ENCODE results near the gene CADM1.

Gene CADM1

GRCh38 chr11:115184901-115185300, 319.3 kb downstream of the CADM1 start:
- no peak overlapping the region for H3K27ac ChIP-seq
- H3K36me3 ChIP-seq (ENCODE audit: insufficient read depth, low read length): no peaks in the 10 kb centered on the region
- H3K4me3 ChIP-seq: no peak overlapping the region
- H3K9me3 ChIP-seq (ENCODE audit: low read depth, low read length): no peaks in the 10 kb centered on the region
- H3K9ac ChIP-seq (ENCODE audit: insufficient read length): no peak overlapping the region
- TF ChIP-seq EZH2 (IDR thresholded peaks at IDR 0.05) (no peak), FOXP2 (optimal IDR thresholded peaks at IDR 0.05; ENCODE audit: control extremely low read depth, extremely low read length, insufficient read depth) (no peak), POLR2AphosphoS5 (IDR thresholded peaks at IDR 0.05; ENCODE audit: borderline replicate concordance, low read depth, low read length) (no peak)
- no peak for DNase-seq (ENCODE audit: low read depth, low spot score)

- no peak for DNase-seq (ENCODE audit: low read depth, low spot score)
- Histone ChIP-seq H3K27ac (no peak overlapping the region), H3K9me3 (ENCODE audit: low read depth, low read length) (no peaks in the 10 kb centered on the region), H3K4me3 (no peak overlapping the region), H3K9ac (ENCODE audit: insufficient read length) (no peak overlapping the region), H3K36me3 (ENCODE audit: insufficient read depth, low read length) (no peaks in the 10 kb centered on the region)
- TF ChIP-seq EZH2 (IDR thresholded peaks at IDR 0.05): no peak
- no peak for TF ChIP-seq FOXP2 (optimal IDR thresholded peaks at IDR 0.05; ENCODE audit: control extremely low read depth, extremely low read length, insufficient read depth)
- no peak for TF ChIP-seq POLR2AphosphoS5 (IDR thresholded peaks at IDR 0.05; ENCODE audit: borderline replicate concordance, low read depth, low read length)
These were observed 320.4 kb downstream of the CADM1 start for GRCh38 chr11:115183830-115184229.

DNA sequence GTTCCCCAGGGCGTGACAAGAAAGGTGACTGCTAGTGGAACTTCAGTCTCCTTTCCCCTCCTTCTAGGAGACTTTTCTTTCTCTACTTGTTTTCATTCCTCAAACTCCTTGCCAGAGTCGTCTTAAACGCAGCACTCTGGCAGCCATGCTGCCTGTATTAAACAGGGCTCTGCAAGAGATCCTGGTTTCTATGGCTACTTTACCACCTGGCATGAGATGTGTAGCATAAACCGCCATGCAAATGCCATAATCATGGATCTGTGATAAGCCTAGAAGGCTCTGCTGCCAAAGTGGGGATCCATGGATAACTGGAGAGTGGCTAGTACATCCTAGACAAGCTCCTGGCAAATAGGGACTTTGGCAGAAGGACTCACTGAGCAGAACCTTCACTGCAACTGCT, 321.1 kb downstream of the CADM1 start:
- Histone ChIP-seq H3K36me3 (ENCODE audit: insufficient read depth, low read length) (no peaks in the 10 kb centered on the region), H3K9me3 (ENCODE audit: low read depth, low read length) (no peaks in the 10 kb centered on the region), H3K9ac (ENCODE audit: insufficient read length) (no peak overlapping the region), H3K4me3 (no peak overlapping the region), H3K27ac (no peak overlapping the region)
- no peak for DNase-seq (ENCODE audit: low read depth, low spot score)
- TF ChIP-seq EZH2 (IDR thresholded peaks at IDR 0.05): no peak
- TF ChIP-seq POLR2AphosphoS5 (IDR thresholded peaks at IDR 0.05; ENCODE audit: borderline replicate concordance, low read depth, low read length): no peak
- no peak for TF ChIP-seq FOXP2 (optimal IDR thresholded peaks at IDR 0.05; ENCODE audit: control extremely low read depth, extremely low read length, insufficient read depth)

GRCh38 chr11:115182282-115182955, 321.8 kb downstream of the CADM1 start:
- H3K36me3 ChIP-seq (ENCODE audit: insufficient read depth, low read length): no peaks in the 10 kb centered on the region
- TF ChIP-seq POLR2AphosphoS5 (IDR thresholded peaks at IDR 0.05; ENCODE audit: borderline replicate concordance, low read depth, low read length): no peak
- no peak for TF ChIP-seq FOXP2 (optimal IDR thresholded peaks at IDR 0.05; ENCODE audit: control extremely low read depth, extremely low read length, insufficient read depth)
- TF ChIP-seq EZH2 (IDR thresholded peaks at IDR 0.05): no peak

GRCh38 chr11:115181538-115181937, 322.7 kb downstream of the CADM1 start:
- no peak overlapping the region for H3K27ac ChIP-seq
- no peak for DNase-seq (ENCODE audit: low read depth, low spot score)
- no peaks in the 10 kb centered on the region for H3K36me3 ChIP-seq (ENCODE audit: insufficient read depth, low read length)

More at GRCh38 chr11:115182282-115182955, 321.8 kb downstream of the CADM1 start:
- DNase-seq (ENCODE audit: low read depth, low spot score): no peak
- H3K9me3 ChIP-seq (ENCODE audit: low read depth, low read length): no peaks in the 10 kb centered on the region
- H3K9ac ChIP-seq (ENCODE audit: insufficient read length): no peak overlapping the region
- no peak overlapping the region for H3K4me3 ChIP-seq
- H3K27ac ChIP-seq: no peak overlapping the region

GRCh38 chr11:115180272-115180671, 323.9 kb downstream of the CADM1 start:
- no peak overlapping the region for H3K9ac ChIP-seq (ENCODE audit: insufficient read length)

More at GRCh38 chr11:115181538-115181937, 322.7 kb downstream of the CADM1 start:
- no peak overlapping the region for H3K4me3 ChIP-seq
- no peak overlapping the region for H3K9ac ChIP-seq (ENCODE audit: insufficient read length)
- TF ChIP-seq POLR2AphosphoS5 (IDR thresholded peaks at IDR 0.05; ENCODE audit: borderline replicate concordance, low read depth, low read length): no peak
- TF ChIP-seq EZH2 (IDR thresholded peaks at IDR 0.05): no peak
- no peak for TF ChIP-seq FOXP2 (optimal IDR thresholded peaks at IDR 0.05; ENCODE audit: control extremely low read depth, extremely low read length, insufficient read depth)
- no peaks in the 10 kb centered on the region for H3K9me3 ChIP-seq (ENCODE audit: low read depth, low read length)

DNA sequence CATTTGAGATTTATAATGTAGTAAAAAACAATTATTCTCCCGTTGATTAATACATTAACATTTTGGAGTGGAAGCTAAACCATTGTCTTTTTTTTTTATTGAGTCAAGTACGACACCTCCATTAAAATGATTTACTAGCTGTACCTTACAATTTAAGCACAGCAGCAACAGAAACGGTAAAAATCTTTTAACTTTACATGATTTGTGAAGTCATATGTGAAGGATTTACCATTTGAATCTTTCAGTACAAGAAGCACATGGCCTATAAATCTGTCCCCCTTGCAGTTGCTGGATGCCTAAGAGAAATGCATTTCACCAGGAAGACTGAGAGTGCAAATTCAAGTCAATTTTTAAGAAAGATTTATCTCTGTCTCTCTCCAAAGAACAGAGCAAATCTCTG, 324.6 kb downstream of the CADM1 start:
- H3K4me3 ChIP-seq: no peak overlapping the region
- no peak overlapping the region for H3K9ac ChIP-seq (ENCODE audit: insufficient read length)
- no peak overlapping the region for H3K27ac ChIP-seq
- no peaks in the 10 kb centered on the region for H3K9me3 ChIP-seq (ENCODE audit: low read depth, low read length)
- no peaks in the 10 kb centered on the region for H3K36me3 ChIP-seq (ENCODE audit: insufficient read depth, low read length)
- no peak for DNase-seq (ENCODE audit: low read depth, low spot score)
- TF ChIP-seq EZH2 (IDR thresholded peaks at IDR 0.05): no peak
- no peak for TF ChIP-seq POLR2AphosphoS5 (IDR thresholded peaks at IDR 0.05; ENCODE audit: borderline replicate concordance, low read depth, low read length)
- TF ChIP-seq FOXP2 (optimal IDR thresholded peaks at IDR 0.05; ENCODE audit: control extremely low read depth, extremely low read length, insufficient read depth): no peak

More at GRCh38 chr11:115180272-115180671, 323.9 kb downstream of the CADM1 start:
- Histone ChIP-seq H3K36me3 (ENCODE audit: insufficient read depth, low read length) (no peaks in the 10 kb centered on the region), H3K9me3 (ENCODE audit: low read depth, low read length) (no peaks in the 10 kb centered on the region), H3K27ac (no peak overlapping the region), H3K4me3 (no peak overlapping the region)
- TF ChIP-seq EZH2 (IDR thresholded peaks at IDR 0.05): no peak
- TF ChIP-seq FOXP2 (optimal IDR thresholded peaks at IDR 0.05; ENCODE audit: control extremely low read depth, extremely low read length, insufficient read depth): no peak
- no peak for TF ChIP-seq POLR2AphosphoS5 (IDR thresholded peaks at IDR 0.05; ENCODE audit: borderline replicate concordance, low read depth, low read length)
- DNase-seq (ENCODE audit: low read depth, low spot score): no peak

DNA sequence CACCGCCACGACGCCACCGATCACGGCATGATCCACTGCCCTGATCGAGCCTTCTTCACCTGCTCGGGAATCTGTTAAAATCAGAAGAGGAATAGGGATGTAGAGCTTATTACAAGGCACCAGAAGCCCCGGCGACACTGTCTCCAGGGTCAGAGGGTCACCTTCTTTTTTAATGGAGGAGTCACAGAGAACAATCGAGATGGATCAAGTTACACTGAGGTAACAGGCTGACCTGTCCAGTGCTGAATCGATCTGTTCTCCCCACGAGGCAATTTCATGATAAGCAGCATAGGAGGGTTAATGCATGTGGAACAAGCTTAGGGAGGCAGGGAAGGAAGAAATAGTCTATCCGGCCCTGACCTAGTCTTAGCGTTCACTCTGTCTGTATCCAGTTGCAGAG, 325.5 kb downstream of the CADM1 start:
- no peak for DNase-seq (ENCODE audit: low read depth, low spot score)
- no peak overlapping the region for H3K27ac ChIP-seq
- no peak overlapping the region for H3K9ac ChIP-seq (ENCODE audit: insufficient read length)
- H3K36me3 ChIP-seq (ENCODE audit: insufficient read depth, low read length): no peaks in the 10 kb centered on the region
- no peaks in the 10 kb centered on the region for H3K9me3 ChIP-seq (ENCODE audit: low read depth, low read length)
- TF ChIP-seq FOXP2 (optimal IDR thresholded peaks at IDR 0.05; ENCODE audit: control extremely low read depth, extremely low read length, insufficient read depth): no peak
- no peak for TF ChIP-seq EZH2 (IDR thresholded peaks at IDR 0.05)
- no peak for TF ChIP-seq POLR2AphosphoS5 (IDR thresholded peaks at IDR 0.05; ENCODE audit: borderline replicate concordance, low read depth, low read length)
- no peak overlapping the region for H3K4me3 ChIP-seq

- H3K36me3 ChIP-seq (ENCODE audit: insufficient read depth, low read length): no peaks in the 10 kb centered on the region
- DNase-seq (ENCODE audit: low read depth, low spot score): no peak
- H3K27ac ChIP-seq: no peak overlapping the region
- no peak overlapping the region for H3K4me3 ChIP-seq
- no peak for TF ChIP-seq FOXP2 (optimal IDR thresholded peaks at IDR 0.05; ENCODE audit: control extremely low read depth, extremely low read length, insufficient read depth)
- no peak for TF ChIP-seq EZH2 (IDR thresholded peaks at IDR 0.05)
- TF ChIP-seq POLR2AphosphoS5 (IDR thresholded peaks at IDR 0.05; ENCODE audit: borderline replicate concordance, low read depth, low read length): no peak
- H3K9ac ChIP-seq (ENCODE audit: insufficient read length): no peak overlapping the region
- no peaks in the 10 kb centered on the region for H3K9me3 ChIP-seq (ENCODE audit: low read depth, low read length)
These were observed 331.1 kb downstream of the CADM1 start for GRCh38 chr11:115173136-115173535.

Data from SK-N-MC (cell line).